ENCODE results near the gene SCN9A. TPM values are rescaled to one million over a fixed set of nuclear protein-coding genes. Genes with fewer than 3 reads are reported as not detected.

The SCN9A gene
- total RNA-seq, 4 donors from 2014 or later, result 3.1 to 7.7 (median 6.2) TPM

GRCh38 chr2:166338831-166339339, 36.9 kb downstream of the SCN9A start:
- ATAC-seq, result no peak
- TF ChIP-seq CTCF (IDR thresholded peaks at IDR 0.05) (no peak), POLR2A (IDR thresholded peaks at IDR 0.05) (no peak), EP300 (IDR thresholded peaks at IDR 0.05) (no peak), POLR2AphosphoS5 (IDR thresholded peaks at IDR 0.05) (no peak)
- H3K4me1 ChIP-seq, result no peaks in the 10 kb centered on the region
- H3K27ac ChIP-seq, result no peak overlapping the region
- H3K27me3 ChIP-seq, result no peaks in the 10 kb centered on the region
- 77 to 92% methylated on average over 3 to 4 of the region's 4 CpGs for WGBS, 2 donors (ENCODE audit: low coverage in 1 of 2)
- H3K9me3 ChIP-seq, result no peaks in the 10 kb centered on the region
- no peaks in the 10 kb centered on the region for H3K36me3 ChIP-seq
- H3K4me3 ChIP-seq, result no peak overlapping the region

GRCh38 chr2:166337932-166338331, 37.8 kb downstream of the SCN9A start:
- WGBS, 2 donors (ENCODE audit: low coverage in 1 of 2), result 57 to 72% methylated on average over 2 of the region's 2 CpGs
- H3K36me3 ChIP-seq, result no peaks in the 10 kb centered on the region
- H3K27ac ChIP-seq, result no peak overlapping the region
- H3K9me3 ChIP-seq, result no peaks in the 10 kb centered on the region
- H3K4me1 ChIP-seq, result no peaks in the 10 kb centered on the region
- ATAC-seq, result no peak
- no peak for TF ChIP-seq EP300 (IDR thresholded peaks at IDR 0.05)
- no peak for TF ChIP-seq POLR2A (IDR thresholded peaks at IDR 0.05)
- TF ChIP-seq CTCF (IDR thresholded peaks at IDR 0.05), result no peak
- no peaks in the 10 kb centered on the region for H3K27me3 ChIP-seq
- H3K4me3 ChIP-seq, result no peak overlapping the region

GRCh38 chr2:166335284-166335683, 40.5 kb downstream of the SCN9A start:
- 23 to 25% methylated on average over 2 to 3 of the region's 3 CpGs for WGBS, 2 donors (ENCODE audit: low coverage in 1 of 2)
- ATAC-seq, result no peak
- Histone ChIP-seq H3K9me3 (no peaks in the 10 kb centered on the region), H3K27me3 (no peaks in the 10 kb centered on the region), H3K36me3 (no peaks in the 10 kb centered on the region), H3K4me3 (no peak overlapping the region), H3K27ac (no peak overlapping the region), H3K4me1 (no peaks in the 10 kb centered on the region)
- no peak for TF ChIP-seq EP300 (IDR thresholded peaks at IDR 0.05)
- TF ChIP-seq POLR2A (IDR thresholded peaks at IDR 0.05), result no peak
- TF ChIP-seq POLR2AphosphoS5 (IDR thresholded peaks at IDR 0.05), result no peak
- TF ChIP-seq CTCF (IDR thresholded peaks at IDR 0.05), result no peak

- H3K36me3 ChIP-seq, result no peaks in the 10 kb centered on the region
- H3K27ac ChIP-seq, result no peak overlapping the region
- TF ChIP-seq EP300 (IDR thresholded peaks at IDR 0.05) (no peak), POLR2AphosphoS5 (IDR thresholded peaks at IDR 0.05) (no peak), CTCF (IDR thresholded peaks at IDR 0.05) (no peak), POLR2A (IDR thresholded peaks at IDR 0.05) (no peak)
- no peaks in the 10 kb centered on the region for H3K4me1 ChIP-seq
- no peak for ATAC-seq
- no peaks in the 10 kb centered on the region for H3K27me3 ChIP-seq
- H3K4me3 ChIP-seq, result no peak overlapping the region
- no peaks in the 10 kb centered on the region for H3K9me3 ChIP-seq
These were observed 40.9 kb downstream of the SCN9A start for GRCh38 chr2:166334805-166335204.

GRCh38 chr2:166333801-166334200, 41.9 kb downstream of the SCN9A start:
- Histone ChIP-seq H3K36me3 (no peaks in the 10 kb centered on the region), H3K4me1 (no peaks in the 10 kb centered on the region), H3K27me3 (no peaks in the 10 kb centered on the region), H3K9me3 (no peaks in the 10 kb centered on the region), H3K27ac (no peak overlapping the region), H3K4me3 (no peak overlapping the region)
- no peak for ATAC-seq
- WGBS, 2 donors (ENCODE audit: low coverage in 1 of 2), result 30 to 58% methylated on average over 2 of the region's 2 CpGs
- TF ChIP-seq POLR2A (IDR thresholded peaks at IDR 0.05) (no peak), POLR2AphosphoS5 (IDR thresholded peaks at IDR 0.05) (no peak), EP300 (IDR thresholded peaks at IDR 0.05) (no peak), CTCF (IDR thresholded peaks at IDR 0.05) (no peak)
